NB4 (cell line): ENCODE measurements around the gene ELAC2.
"Not testable (repeated sequence)": the region's sequence is repeated elsewhere in the genome, so short reads cannot be mapped to it uniquely, and the experiment has no call there.

Source experiments
- DNase-seq: peaks from one replicate; pipeline ENCODE4 v3.0.0; 2010; ENCODE audit warnings: low read depth
- H3K4me3 ChIP-seq: one replicate; pipeline ENCODE4 v1.5.1; 2011; ENCODE audit warnings: mild to moderate bottlenecking, low read depth, low read length, moderate library complexity
- CTCF ChIP-seq: IDR thresholded peaks from one replicate; pipeline ENCODE4 v1.5.1; 2012; ENCODE audit warnings: low read depth, low read length
- MAX ChIP-seq: IDR thresholded peaks from 2 replicates; pipeline ENCODE4 v1.6.1; 2011; ENCODE audit warnings: low read depth, low read length
- MYC ChIP-seq: IDR thresholded peaks from 2 replicates; pipeline ENCODE4 v1.6.1; 2011; ENCODE audit warnings: low read depth, low read length
- POLR2A ChIP-seq: IDR thresholded peaks from 2 replicates; pipeline ENCODE4 v1.6.1; 2011; ENCODE audit warnings: mild to moderate bottlenecking; ENCODE audit not compliant: insufficient read length; ENCODE audit errors: extremely low read depth

The ELAC2 gene

GRCh38 chr17:12983991-12984884 is 33.6 kb downstream of the ELAC2 start:
- H3K4me3 ChIP-seq = no peak overlapping the region
- TF ChIP-seq CTCF (no peak), POLR2A (no peak), MAX (no peak), MYC (no peak)
- DNase-seq = no peak

GRCh38 chr17:12982224-12982623 is 35.6 kb downstream of the ELAC2 start:
- no peak overlapping the region for H3K4me3 ChIP-seq
- DNase-seq = peak; percentile 74
- TF ChIP-seq MAX (peak; percentile 78), CTCF (no peak)

GRCh38 chr17:12979826-12980500 is 37.9 kb downstream of the ELAC2 start:
- H3K4me3 ChIP-seq = no peak overlapping the region
- no peak for TF ChIP-seq CTCF
- no peak for TF ChIP-seq POLR2A
- TF ChIP-seq MYC = no peak
- no peak for TF ChIP-seq MAX
- no peak for DNase-seq

- DNase-seq = no peak
- no peak overlapping the region for H3K4me3 ChIP-seq
- TF ChIP-seq CTCF = no peak
- TF ChIP-seq POLR2A = no peak
- no peak for TF ChIP-seq MYC
- no peak for TF ChIP-seq MAX
Observed at GRCh38 chr17:12979246-12979645, 38.6 kb downstream of the ELAC2 start.

GRCh38 chr17:12978787-12979186 is 39.0 kb downstream of the ELAC2 start:
- not testable (repeated sequence) for DNase-seq, H3K4me3 ChIP-seq

- no peak overlapping the region for H3K4me3 ChIP-seq
- TF ChIP-seq MAX = no peak
- DNase-seq = no peak
Observed at GRCh38 chr17:12977008-12977751, 40.6 kb downstream of the ELAC2 start.
